GM18870 (cell line): ENCODE measurements around the gene DOK3.

Experiments used
- ATAC-seq: cut with Tn5 transposase; IDR thresholded peaks from one replicate; pipeline ENCODE4 v1.9.1; 2021; ENCODE audit warnings: moderate library complexity; ENCODE audit not compliant: unreplicated experiment

DOK3 gene

GRCh38 chr5:177509381-177509951, at the start of gene DOK3:
Gene DOK3 (minus strand): TSS chr5:177509826. CDS start chr5:177509540, 286 bp downstream.
- peak; percentile 3 for ATAC-seq

GRCh38 chr5:177557796-177558195, 48.2 kb upstream of the DOK3 start:
- ATAC-seq: no peak

- ATAC-seq: no peak
These were observed 47.5 kb upstream of the DOK3 start for GRCh38 chr5:177557041-177557647.

GRCh38 chr5:177555665-177556064, 46.0 kb upstream of the DOK3 start:
- ATAC-seq: no peak

- ATAC-seq: no peak
These were observed 45.6 kb upstream of the DOK3 start for GRCh38 chr5:177555228-177555627.

GRCh38 chr5:177554474-177555111, 45.0 kb upstream of the DOK3 start, which contains the start of gene FAM193B:
Gene FAM193B (minus strand): TSS chr5:177554563. CDS start chr5:177554458, 105 bp downstream.
- peak; percentile 72 for ATAC-seq

GRCh38 chr5:177553671-177554429, 44.2 kb upstream of the DOK3 start:
- ATAC-seq: peak; percentile 15

- ATAC-seq: no peak
These were observed 43.3 kb upstream of the DOK3 start for GRCh38 chr5:177552839-177553455.

GRCh38 chr5:177550122-177550521, 40.5 kb upstream of the DOK3 start:
- ATAC-seq: no peak

- ATAC-seq: no peak
These were observed 38.9 kb upstream of the DOK3 start for GRCh38 chr5:177548495-177548894.

- ATAC-seq: no peak
These were observed 38.1 kb upstream of the DOK3 start for GRCh38 chr5:177547736-177548135.

GRCh38 chr5:177546258-177546741, 36.7 kb upstream of the DOK3 start:
- no peak for ATAC-seq

- ATAC-seq: no peak
These were observed 36.0 kb upstream of the DOK3 start for GRCh38 chr5:177545487-177546257.

- ATAC-seq: no peak
These were observed 33.3 kb upstream of the DOK3 start for GRCh38 chr5:177542816-177543465.

- no peak for ATAC-seq
These were observed 30.8 kb upstream of the DOK3 start for GRCh38 chr5:177540438-177540837.

- no peak for ATAC-seq
These were observed 29.8 kb upstream of the DOK3 start for GRCh38 chr5:177539411-177539810.

GRCh38 chr5:177538876-177539275, 29.2 kb upstream of the DOK3 start:
- ATAC-seq: no peak

- ATAC-seq: no peak
These were observed 28.0 kb upstream of the DOK3 start for GRCh38 chr5:177537389-177538361.

GRCh38 chr5:177536386-177536785, 26.8 kb upstream of the DOK3 start:
- no peak for ATAC-seq
